SK-N-MC (cell line): ENCODE measurements around the gene C1QL4.

Experiments
- EZH2 ChIP-seq: fragments of 200-600 bp; sonication (generic); IDR thresholded peaks from one replicate; pipeline ENCODE4 v1.6.1; 2017; ENCODE audit warnings: antibody characterized with exemption
- POLR2AphosphoS5 ChIP-seq: IDR thresholded peaks from 2 replicates; pipeline ENCODE4 v1.6.1; 2012; ENCODE audit warnings: mild to moderate bottlenecking, low read depth, low read length, borderline replicate concordance

DNA sequence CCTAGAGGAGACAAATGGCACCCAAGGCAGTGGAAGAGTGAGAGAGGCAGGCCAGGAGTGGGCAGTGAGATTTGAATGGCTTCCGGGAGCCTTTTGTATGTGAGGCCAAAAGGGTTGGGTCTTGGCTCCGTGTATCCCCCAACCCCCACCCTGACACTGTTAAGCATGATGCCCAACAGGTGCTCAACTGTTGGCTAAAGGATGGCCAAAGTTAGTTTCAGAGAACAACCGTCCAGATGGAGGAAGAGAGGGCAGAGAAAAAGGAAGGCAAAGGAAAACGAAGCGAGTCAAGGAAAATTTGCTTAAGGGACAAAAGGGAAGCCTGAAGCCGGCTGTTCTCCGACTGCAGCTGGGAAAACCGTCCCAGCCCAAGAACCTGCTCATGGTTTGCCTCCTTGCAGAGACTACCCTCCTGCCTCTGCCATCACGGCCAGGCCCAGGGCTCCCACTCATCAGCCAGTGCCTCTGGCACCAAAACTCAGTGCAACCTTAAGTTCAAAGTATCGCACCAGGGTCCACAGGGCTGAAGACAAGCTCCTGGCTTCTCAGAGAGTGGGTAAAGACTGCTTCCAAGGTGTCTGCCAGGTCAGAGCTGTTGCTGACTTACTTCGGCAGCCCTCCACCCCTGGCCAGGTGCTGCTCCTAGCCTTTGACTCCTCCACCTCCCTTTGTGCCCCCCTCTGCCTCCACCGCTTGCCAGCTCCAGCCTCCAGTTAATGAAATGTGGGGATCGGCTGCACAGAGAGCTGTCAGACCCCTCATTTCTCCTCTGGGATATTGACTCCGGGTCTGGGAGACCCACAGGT lies 4.2 kb upstream of the C1QL4 start:
- no peak for TF ChIP-seq POLR2AphosphoS5
- TF ChIP-seq EZH2 = no peak
